GM12878 (cell line): Measurements from ENCODE around the gene BAIAP2L1. TPM values are rescaled to one million over a fixed set of nuclear protein-coding genes. Genes with fewer than 3 reads are reported as not detected.

Experiments
- NKRF ChIP-seq: fragments of 450-650 bp; conservative IDR thresholded peaks from 2 replicates; pipeline ENCODE4 v1.6.1; 2017; ENCODE audit warnings: mild to moderate bottlenecking, moderate library complexity
- RELA ChIP-seq: fragments of 450-650 bp; IDR thresholded peaks from 2 replicates; pipeline ENCODE4 v1.8.0; 2014; ENCODE audit warnings: borderline replicate concordance; ENCODE audit not compliant: partially characterized antibody
- USF1 ChIP-seq: IDR thresholded peaks from 2 replicates; pipeline ENCODE4 v1.6.1; 2011; ENCODE audit warnings: borderline replicate concordance, low read depth, mild to moderate bottlenecking, moderate library complexity, mixed read lengths, low read length; ENCODE audit not compliant: insufficient read depth; ENCODE audit errors: extremely low read length
- ZNF274 ChIP-seq: IDR thresholded peaks from one replicate; pipeline ENCODE4 v1.8.0; 2011; ENCODE audit not compliant: insufficient read length, insufficient read depth
- ZNF687 ChIP-seq: fragments of 450-650 bp; IDR thresholded peaks from 2 replicates; pipeline ENCODE4 v1.6.1; 2017; ENCODE audit warnings: mild to moderate bottlenecking, moderate library complexity
- polyA plus RNA-seq, 11 experiments: library from polyadenylated mRNA; depleted of rRNA in 4 of 11; unstranded in 6 of 11; stranded (reverse) in 5 of 11; fragments of >200 nt; fragmentation: Nextera tagmentation in 4 of 11; fragmentation: Illumina TruSeq in 1 of 11; extraction: Ambion mirVana in 4 of 11; extraction: Trizol in 1 of 11; gene quantifications; 1 replicate in 1 of 11; 2 replicates in 10 of 11; pipeline versions ENCODE4 v1.2.1 to v1.2.3, GENCODE V29; 2011 to 2016; ENCODE audit warnings: inconsistent platforms in 2 of 11, missing spikeins in 2 of 11, low read depth in 1 of 11
- total RNA-seq, 4 experiments: library from RNA; depleted of rRNA in 3 of 4; stranded (reverse); fragments of >200 nt in 3 of 4; fragmentation: Illumina TruSeq in 1 of 4; extraction: Trizol in 1 of 4; gene quantifications; 2 replicates each; pipeline versions ENCODE4 v1.2.1 to v1.2.3, GENCODE V29; 2013 to 2021

Gene BAIAP2L1
- total and polyA plus RNA-seq, 10 of the 15 experiments (the other 5 are each of a cell fraction or from before 2014, with no cell fraction given), result 8.9 to 60.2 (median 35.7) TPM

GRCh38 chr7:98283887-98284222 lies 117.0 kb downstream of the BAIAP2L1 start (continued):
- TF ChIP-seq USF1 (no peak), NKRF (no peak), RELA (no peak), ZNF687 (no peak), ZNF274 (no peak)
